H1 (cell line): ENCODE results near the gene LPO. TPM values are rescaled to one million over a fixed set of nuclear protein-coding genes. Genes with fewer than 3 reads are reported as not detected.

ENCODE experiments used
- CTCF ChIA-PET: fragments of 300-600 bp; sonication (Branson Sonifier 250); formaldehyde crosslinking; loops from one replicate; lab custom pipeline; 2021; ENCODE audit not compliant: partially characterized antibody; lab: Charles Lee
- POLR2A ChIA-PET: fragments of 300-600 bp; sonication (Branson Sonifier 250); formaldehyde crosslinking; loops from one replicate; lab custom pipeline; 2021; ENCODE audit warnings: inconsistent platforms; ENCODE audit not compliant: partially characterized antibody; lab: Charles Lee
- DNase-seq, 2 experiments: peaks; one replicate each; pipeline versions ENCODE4 v3.0.0 to v3.0.0-alpha.2; 2010 to 2022; ENCODE audit warnings: low spot score in 2 of 2, low read depth in 1 of 2, mixed read lengths in 1 of 2
- FAIRE-seq: peaks from 2 replicates; lab custom pipeline; 2011; peaks lifted over from hg19 to GRCh38; lab: Jason Lieb, UNC
- H2AFZ ChIP-seq: 2 replicates; pipeline ENCODE4 v1.8.1; 2012; ENCODE audit warnings: low read length, inconsistent platforms
- H2AK5ac ChIP-seq: 2 replicates; pipeline ENCODE4 v1.6.1; 2013; ENCODE audit warnings: low read depth, low read length
- H2BK120ac ChIP-seq: replicated peaks from 2 replicates; pipeline ENCODE3; 2013; ENCODE audit warnings: low read depth, low read length, inconsistent platforms
- H2BK12ac ChIP-seq: 2 replicates; pipeline ENCODE4 v1.6.1; 2013; ENCODE audit warnings: low read depth, low read length
- H2BK15ac ChIP-seq: 2 replicates; pipeline ENCODE4 v1.6.1; 2013; ENCODE audit warnings: low read length
- H2BK20ac ChIP-seq: 2 replicates; pipeline ENCODE4 v1.6.1; 2013; ENCODE audit warnings: low read length
- H2BK5ac ChIP-seq: 2 replicates; pipeline ENCODE4 v1.6.1; 2013; ENCODE audit warnings: low read depth, low read length
- H3K14ac ChIP-seq: 2 replicates; pipeline ENCODE4 v1.6.1; 2013; ENCODE audit warnings: inconsistent platforms; ENCODE audit not compliant: insufficient read length
- H3K18ac ChIP-seq: 2 replicates; pipeline ENCODE4 v1.6.1; 2013; ENCODE audit warnings: low read length; ENCODE audit errors: extremely low read depth
- H3K23ac ChIP-seq: 2 replicates; pipeline ENCODE4 v1.6.1; 2013; ENCODE audit warnings: inconsistent platforms; ENCODE audit not compliant: insufficient read length
- H3K23me2 ChIP-seq: 2 replicates; pipeline ENCODE4 v1.6.1; 2013; ENCODE audit warnings: low read depth, low read length
- H3K27ac ChIP-seq: 2 replicates; pipeline ENCODE4 v1.6.1; 2011; ENCODE audit warnings: low read depth, low read length, inconsistent platforms
- H3K27me3 ChIP-seq, 4 experiments: replicated peaks in 1 of 4; 1 replicate in 1 of 4; 2 replicates in 3 of 4; pipeline versions ENCODE4 v1.6.1 to v1.8.1; 2011 to 2013; ENCODE audit warnings: low read length in 3 of 4, mild to moderate bottlenecking in 3 of 4, inconsistent platforms in 2 of 4, mixed read lengths in 2 of 4, moderate library complexity in 1 of 4; ENCODE audit not compliant: control insufficient read depth in 3 of 4, insufficient read depth in 3 of 4; ENCODE audit errors: extremely low read depth in 1 of 4
- H3K36me3 ChIP-seq, 4 experiments: 2 replicates each; pipeline versions ENCODE4 v1.6.1 to v1.8.1; 2011 to 2013; ENCODE audit warnings: mild to moderate bottlenecking in 4 of 4, low read length in 3 of 4, moderate library complexity in 2 of 4, control low read depth in 1 of 4, inconsistent platforms in 1 of 4; ENCODE audit not compliant: insufficient read depth in 4 of 4, control insufficient read depth in 2 of 4
- H3K4ac ChIP-seq: replicated peaks from 2 replicates; pipeline ENCODE3; 2013; ENCODE audit warnings: low read length, low read depth, mixed read lengths, inconsistent platforms; ENCODE audit not compliant: insufficient read length
- H3K4me1 ChIP-seq, 4 experiments: replicated peaks in 1 of 4; 1 replicate in 1 of 4; 2 replicates in 3 of 4; pipeline versions ENCODE4 v1.6.1 to v1.8.1; 2011 to 2013; ENCODE audit warnings: low read length in 3 of 4, inconsistent platforms in 2 of 4, mixed read lengths in 1 of 4; ENCODE audit not compliant: insufficient read depth in 4 of 4, control insufficient read depth in 3 of 4
- H3K4me2 ChIP-seq, 2 experiments: 2 replicates each; pipeline versions ENCODE4 v1.6.1 to v1.8.1; 2011 to 2013; ENCODE audit warnings: low read depth in 2 of 2, low read length in 2 of 2, control low read depth in 1 of 2, inconsistent platforms in 1 of 2, mild to moderate bottlenecking in 1 of 2; ENCODE audit not compliant: insufficient read depth in 1 of 2
- H3K4me3 ChIP-seq, 4 experiments: fragments of 200-600, 300-600 bp in 1 of 4; sonication (generic), shearing (Covaris generic), sonication (Bioruptor Twin) in 1 of 4; 2 replicates each; pipeline versions ENCODE4 v1.5.1 to v1.8.1; 2011 to 2016; ENCODE audit warnings: low read length in 4 of 4, low read depth in 3 of 4, control low read depth in 2 of 4, inconsistent platforms in 2 of 4, mild to moderate bottlenecking in 2 of 4, mixed read lengths in 1 of 4, moderate library complexity in 1 of 4; ENCODE audit not compliant: insufficient read depth in 2 of 4; ENCODE audit errors: extremely low read depth in 1 of 4
- H3K56ac ChIP-seq: replicated peaks from 2 replicates; pipeline ENCODE3; 2013; ENCODE audit warnings: low read depth, mild to moderate bottlenecking, mixed read lengths, low read length, inconsistent platforms; ENCODE audit not compliant: insufficient read length
- H3K79me1 ChIP-seq: 2 replicates; pipeline ENCODE4 v1.6.1; 2013; ENCODE audit warnings: low read depth, low read length, control low read depth
- H3K79me2 ChIP-seq, 2 experiments: 2 replicates each; pipeline versions ENCODE4 v1.6.1 to v1.8.1; 2012 to 2013; ENCODE audit warnings: low read length in 2 of 2, mild to moderate bottlenecking in 2 of 2, inconsistent platforms in 1 of 2; ENCODE audit not compliant: insufficient read depth in 2 of 2, control insufficient read depth in 1 of 2
- H3K9ac ChIP-seq, 4 experiments: replicated peaks in 1 of 4; 1 replicate in 1 of 4; 2 replicates in 3 of 4; pipeline versions ENCODE4 v1.6.1 to v1.8.1; 2011 to 2013; ENCODE audit warnings: low read depth in 3 of 4, low read length in 3 of 4, control low read depth in 2 of 4, mild to moderate bottlenecking in 2 of 4, moderate library complexity in 2 of 4, inconsistent platforms in 1 of 4; ENCODE audit errors: extremely low read depth in 1 of 4
- H3K9me3 ChIP-seq, 2 experiments: 2 replicates each; pipeline versions ENCODE4 v1.6.1 to v1.8.1; 2012 to 2013; ENCODE audit warnings: mild to moderate bottlenecking in 2 of 2, moderate library complexity in 2 of 2, control low read depth in 1 of 2, inconsistent platforms in 1 of 2, low read depth in 1 of 2, low read length in 1 of 2, mixed read lengths in 1 of 2; ENCODE audit not compliant: insufficient read depth in 2 of 2
- H4K20me1 ChIP-seq, 2 experiments: replicated peaks in 1 of 2; 2 replicates each; pipeline versions ENCODE3 to v1.8.1; 2011 to 2013; ENCODE audit warnings: inconsistent platforms in 2 of 2, low read length in 2 of 2, mild to moderate bottlenecking in 1 of 2; ENCODE audit not compliant: insufficient read depth in 2 of 2, control insufficient read depth in 1 of 2
- H4K5ac ChIP-seq: 2 replicates; pipeline ENCODE4 v1.6.1; 2013; ENCODE audit warnings: low read length, low read depth, mixed read lengths, inconsistent platforms; ENCODE audit not compliant: insufficient read length
- H4K8ac ChIP-seq: 2 replicates; pipeline ENCODE4 v1.8.0; 2013; ENCODE audit warnings: mild to moderate bottlenecking, moderate library complexity, low read length, inconsistent platforms; ENCODE audit not compliant: insufficient read depth; ENCODE audit errors: extremely low read depth
- H4K91ac ChIP-seq: replicated peaks from 2 replicates; pipeline ENCODE3; 2013; ENCODE audit warnings: low read length, mixed read lengths, inconsistent platforms; ENCODE audit not compliant: insufficient read length
- RNF2 ChIP-seq: fragments of 200-900, 300-1000 bp; sonication (generic); IDR thresholded peaks from 2 replicates; pipeline ENCODE4 v1.7.1; 2016; ENCODE audit warnings: borderline replicate concordance, low read depth, mild to moderate bottlenecking, antibody characterized with exemption, low read length; ENCODE audit not compliant: poor library complexity, severe bottlenecking; ENCODE audit errors: missing control alignments
- SP4 ChIP-seq: IDR thresholded peaks from 2 replicates; pipeline ENCODE4 v1.6.1; 2012; ENCODE audit warnings: low read length, inconsistent platforms
- whole genome bisulfite sequencing, 2 experiments: shearing (Covaris generic) in 1 of 2; methylation state at CpG; one replicate each; pipeline versions ENCODE4 v1.1.6 to v1.1.7; 2013 to 2015; ENCODE audit warnings: low lambda C conversion rate in 2 of 2, mixed read lengths in 2 of 2, inconsistent platforms in 1 of 2, low coverage in 1 of 2, missing lambda C conversion rate in 1 of 2; ENCODE audit not compliant: insufficient replicate concordance in 2 of 2, insufficient coverage in 1 of 2, insufficient read length in 1 of 2; ENCODE audit errors: extremely low coverage in 1 of 2, missing lambda C conversion rate in 1 of 2; 5-methylcytosine and 5-hydroxymethylcytosine counted together
- polyA plus RNA-seq, 7 experiments: library from polyadenylated mRNA; depleted of rRNA in 3 of 7; stranded (reverse) in 5 of 7; unstranded in 2 of 7; fragments of >200 nt in 5 of 7; fragments of 200-250 nt in 2 of 7; gene quantifications; 1 replicate in 5 of 7; 2 replicates in 1 of 7; 4 replicates in 1 of 7; pipeline versions ENCODE4 v1.2.1 to v1.2.3, GENCODE V29; 2011 to 2013; ENCODE audit warnings: missing spikeins in 2 of 7, mixed read lengths in 2 of 7
- total RNA-seq: library from RNA; stranded (reverse); fragmentation: NEBNext Ultra II Directional; extraction: Animal tissue kit (Norgen Biotek cat#: 25700); gene quantifications from 2 replicates; pipeline ENCODE4 v1.2.1, GENCODE V29; 2021

The LPO gene
- total and polyA plus RNA-seq, 2 of the 8 experiments (the other 6 are each of a cell fraction or from before 2014, with no cell fraction given) = 0.38 to 0.52 TPM

GRCh38 chr17:58252141-58252540 is 13.8 kb downstream of the LPO start:
- Histone ChIP-seq H2BK20ac (no peak overlapping the region), H3K23me2 (peaks cover 5% of the 10 kb centered on the region; the same call in 1 of the 2 replicates), H3K4me2 (no peak overlapping the region), H2BK15ac (no peak overlapping the region), H2AK5ac (no peak overlapping the region), H3K79me1 (no peaks in the 10 kb centered on the region), H3K4me1 (peaks cover 0 to 4% (median 0%) of the 10 kb centered on the region in 4 experiments; a peak in 4 of 7 replicates), H3K9ac (no peak overlapping the region), H3K4me3 (no peak overlapping the region), H3K4ac (no peak overlapping the region), H3K36me3 (no peaks in the 10 kb centered on the region), H2BK5ac (no peak overlapping the region), H3K23ac (no peak overlapping the region), H4K20me1 (no peaks in the 10 kb centered on the region), H3K56ac (no peak overlapping the region), H2BK12ac (no peak overlapping the region), H3K27me3 (peaks cover 36 to 63% (median 48%) of the 10 kb centered on the region in 4 experiments), H3K18ac (no peak overlapping the region), H4K91ac (no peak overlapping the region), H2AFZ (no peak overlapping the region), H4K8ac (no peak overlapping the region), H4K5ac (no peak overlapping the region), H3K14ac (no peak overlapping the region), H2BK120ac (no peak overlapping the region), H3K27ac (no peak overlapping the region), H3K79me2 (no peaks in the 10 kb centered on the region), H3K9me3 (peaks cover 8% of the 10 kb centered on the region in 2 experiments; a peak in 3 of 4 replicates)
- WGBS, 2 experiments = 79% methylated on average over 9 of the region's 9 CpGs; no CpG with 5 or more reads in 1 of the 2 experiments
- CTCF ChIA-PET = interaction anchor here (0.7 to 2.0 kb wide), 4 partner anchors 14 to 37 kb away, joined by 3 to 5 read pairs (median 4); partner anchors contain the start of gene LPO
- POLR2A ChIA-PET = no interaction called here
- FAIRE-seq (no peak), DNase-seq (peak in 1 of 2 experiments; percentile 28)
- TF ChIP-seq RNF2 (no peak), SP4 (no peak)
